HG03139 (cell line): ENCODE measurements around the gene ALG1L2.
"Not testable (repeated sequence)": the region's sequence is repeated elsewhere in the genome, so short reads cannot be mapped to it uniquely, and the experiment has no call there.

Experiments used
- ATAC-seq: cut with Tn5 transposase; IDR thresholded peaks from one replicate; pipeline ENCODE4 v1.9.1; 2021; ENCODE audit not compliant: unreplicated experiment

ALG1L2 gene

GRCh38 chr3:130093741-130094391 is 12.2 kb downstream of the ALG1L2 start:
- no peak for ATAC-seq

GRCh38 chr3:130094491-130094941 is 12.9 kb downstream of the ALG1L2 start:
- not testable (repeated sequence) for ATAC-seq

GRCh38 chr3:130095858-130096257 is 14.2 kb downstream of the ALG1L2 start:
- ATAC-seq = not testable (repeated sequence)

- not testable (repeated sequence) for ATAC-seq
Observed at GRCh38 chr3:130097096-130097495, 15.5 kb downstream of the ALG1L2 start.

- not testable (repeated sequence) for ATAC-seq
Observed at GRCh38 chr3:130097690-130098638, 16.3 kb downstream of the ALG1L2 start.

- not testable (repeated sequence) for ATAC-seq
Observed at GRCh38 chr3:130098639-130099385, 17.2 kb downstream of the ALG1L2 start.

GRCh38 chr3:130102545-130102944 is 20.9 kb downstream of the ALG1L2 start:
- ATAC-seq = not testable (repeated sequence)

- not testable (repeated sequence) for ATAC-seq
Observed at GRCh38 chr3:130104191-130104590, 22.6 kb downstream of the ALG1L2 start.

GRCh38 chr3:130107333-130107995 is 25.8 kb downstream of the ALG1L2 start:
- ATAC-seq = not testable (repeated sequence)

- not testable (repeated sequence) for ATAC-seq
Observed at GRCh38 chr3:130108836-130109585, 27.4 kb downstream of the ALG1L2 start.

- ATAC-seq = not testable (repeated sequence)
Observed at GRCh38 chr3:130110386-130111169, 28.9 kb downstream of the ALG1L2 start.

GRCh38 chr3:130111185-130111864 is 29.7 kb downstream of the ALG1L2 start:
- ATAC-seq = peak; percentile 100

- peak; percentile 28 for ATAC-seq
Observed at GRCh38 chr3:130111865-130112747, 30.5 kb downstream of the ALG1L2 start.

GRCh38 chr3:130112748-130113073 is 31.1 kb downstream of the ALG1L2 start:
- ATAC-seq = not testable (repeated sequence)

- not testable (repeated sequence) for ATAC-seq
Observed at GRCh38 chr3:130115400-130115799, 33.8 kb downstream of the ALG1L2 start.

GRCh38 chr3:130117933-130118332 is 36.3 kb downstream of the ALG1L2 start:
- no peak for ATAC-seq

GRCh38 chr3:130119824-130120223 is 38.2 kb downstream of the ALG1L2 start:
- not testable (repeated sequence) for ATAC-seq

GRCh38 chr3:130120291-130120690 is 38.7 kb downstream of the ALG1L2 start:
- ATAC-seq = not testable (repeated sequence)
